Measurements from ENCODE around the gene PSMD6. TPM values are rescaled to one million over a fixed set of nuclear protein-coding genes. Genes with fewer than 3 reads are reported as not detected.

The PSMD6 gene
- total RNA-seq, 1 experiment from 2014 or later, result 78.7 TPM

- intact Hi-C loops (cut with micrococcal nuclease), result no loop called here
- DNase-seq (ENCODE audit: low read depth, low spot score) (no peak), ATAC-seq (no peak)
- Histone ChIP-seq H3K36me3 (ENCODE audit: control insufficient read depth in 1 of 2, insufficient read depth in 2 of 2, low read length in 2 of 2) (no peaks in the 10 kb centered on the region), H3K27me3 (ENCODE audit: insufficient read depth, low read length) (peaks cover 39% of the 10 kb centered on the region), H3K9ac (ENCODE audit: low read length) (no peak overlapping the region), H4K20me1 (ENCODE audit: insufficient read depth) (no peaks in the 10 kb centered on the region), H3K4me2 (ENCODE audit: low read length) (no peak overlapping the region), H3K27ac (ENCODE audit: low read depth, low read length) (no peak overlapping the region), H3K9me3 (ENCODE audit: control insufficient read depth in 1 of 2, insufficient read depth in 1 of 2, low read depth in 1 of 2, low read length in 2 of 2) (no peaks in the 10 kb centered on the region), H3K79me2 (ENCODE audit: insufficient read depth, low read length) (no peaks in the 10 kb centered on the region), H3K9me2 (ENCODE audit: insufficient read depth) (no peaks in the 10 kb centered on the region), H2AFZ (ENCODE audit: low read depth, low read length, poor library complexity, severe bottlenecking) (no peak overlapping the region), H3K4me1 (ENCODE audit: control insufficient read depth in 1 of 2, insufficient read depth in 2 of 2, low read length in 2 of 2) (no peaks in the 10 kb centered on the region), H3K4me3 (replicated peaks in 1 of 2; ENCODE audit: low read depth in 1 of 2, low read length in 2 of 2) (no peak overlapping the region)
- RAD21 ChIA-PET (ENCODE audit: low non-redundant PET in 1 of 2, low total read pairs in 2 of 2, uncharacterized antibody in 2 of 2, unreplicated experiment in 2 of 2), result no interaction called here
- TF ChIP-seq TCF7L2 (IDR thresholded peaks at IDR 0.05; ENCODE audit: borderline replicate concordance, extremely low read depth, insufficient read depth, insufficient read length), result no peak
- no peak for TF ChIP-seq REST (IDR thresholded peaks at IDR 0.05; ENCODE audit: low read depth)
- no peak for TF ChIP-seq JUND (IDR thresholded peaks at IDR 0.05)
- no peak for TF ChIP-seq CEBPB (IDR thresholded peaks at IDR 0.05; ENCODE audit: low read depth)
- TF ChIP-seq ELF1 (IDR thresholded peaks at IDR 0.05; ENCODE audit: borderline replicate concordance, low read depth), result no peak
- TF ChIP-seq EZH2phosphoT487 (IDR thresholded peaks at IDR 0.05; ENCODE audit: borderline replicate concordance), result no peak
- TF ChIP-seq SRF (IDR thresholded peaks at IDR 0.05; ENCODE audit: low read depth), result no peak
- TF ChIP-seq ATF3 (IDR thresholded peaks at IDR 0.05), result no peak
- TF ChIP-seq EZH2 (IDR thresholded peaks at IDR 0.05), result no peak
- TF ChIP-seq RAD21 (IDR thresholded peaks at IDR 0.05; ENCODE audit: low read depth), result no peak
- TF ChIP-seq POLR2AphosphoS5 (IDR thresholded peaks at IDR 0.05; ENCODE audit: low read depth, low read length), result no peak
- TF ChIP-seq EGR1 (IDR thresholded peaks at IDR 0.05; ENCODE audit: low read depth), result no peak
- no peak for TF ChIP-seq ZFX (IDR thresholded peaks at IDR 0.05)
- POLR2A ChIA-PET, result no interaction called here
- CTCF ChIA-PET, result no interaction called here
- BruUV-seq (replicated peaks), result no TSS peak
Observed at GRCh38 chr3:64064804-64065203, 41.5 kb upstream of the PSMD6 start.

All from HCT116 (cell line).